H1 (cell line): ENCODE measurements around the gene ASTL. TPM values are rescaled to one million over a fixed set of nuclear protein-coding genes. Genes with fewer than 3 reads are reported as not detected.
A peak's percentile ranks its signal among the peaks of the same experiment; 100 is the strongest.

ENCODE experiments used
- CTCF ChIA-PET: fragments of 300-600 bp; sonication (Branson Sonifier 250); formaldehyde crosslinking; loops from one replicate; lab custom pipeline; 2021; ENCODE audit not compliant: partially characterized antibody; lab: Charles Lee
- POLR2A ChIA-PET: fragments of 300-600 bp; sonication (Branson Sonifier 250); formaldehyde crosslinking; loops from one replicate; lab custom pipeline; 2021; ENCODE audit warnings: inconsistent platforms; ENCODE audit not compliant: partially characterized antibody; lab: Charles Lee
- DNase-seq, 2 experiments: peaks; one replicate each; pipeline versions ENCODE4 v3.0.0 to v3.0.0-alpha.2; 2010 to 2022; ENCODE audit warnings: low spot score in 2 of 2, low read depth in 1 of 2, mixed read lengths in 1 of 2
- FAIRE-seq: peaks from 2 replicates; lab custom pipeline; 2011; peaks lifted over from hg19 to GRCh38; lab: Jason Lieb, UNC
- H2AFZ ChIP-seq: 2 replicates; pipeline ENCODE4 v1.8.1; 2012; ENCODE audit warnings: low read length, inconsistent platforms
- H2AK5ac ChIP-seq: 2 replicates; pipeline ENCODE4 v1.6.1; 2013; ENCODE audit warnings: low read depth, low read length
- H2BK120ac ChIP-seq: replicated peaks from 2 replicates; pipeline ENCODE3; 2013; ENCODE audit warnings: low read depth, low read length, inconsistent platforms
- H2BK12ac ChIP-seq: 2 replicates; pipeline ENCODE4 v1.6.1; 2013; ENCODE audit warnings: low read depth, low read length
- H2BK15ac ChIP-seq: 2 replicates; pipeline ENCODE4 v1.6.1; 2013; ENCODE audit warnings: low read length
- H2BK20ac ChIP-seq: 2 replicates; pipeline ENCODE4 v1.6.1; 2013; ENCODE audit warnings: low read length
- H2BK5ac ChIP-seq: 2 replicates; pipeline ENCODE4 v1.6.1; 2013; ENCODE audit warnings: low read depth, low read length
- H3K14ac ChIP-seq: 2 replicates; pipeline ENCODE4 v1.6.1; 2013; ENCODE audit warnings: inconsistent platforms; ENCODE audit not compliant: insufficient read length
- H3K18ac ChIP-seq: 2 replicates; pipeline ENCODE4 v1.6.1; 2013; ENCODE audit warnings: low read length; ENCODE audit errors: extremely low read depth
- H3K23ac ChIP-seq: 2 replicates; pipeline ENCODE4 v1.6.1; 2013; ENCODE audit warnings: inconsistent platforms; ENCODE audit not compliant: insufficient read length
- H3K23me2 ChIP-seq: 2 replicates; pipeline ENCODE4 v1.6.1; 2013; ENCODE audit warnings: low read depth, low read length
- H3K27ac ChIP-seq: 2 replicates; pipeline ENCODE4 v1.6.1; 2011; ENCODE audit warnings: low read depth, low read length, inconsistent platforms
- H3K27me3 ChIP-seq, 4 experiments: replicated peaks in 1 of 4; 1 replicate in 1 of 4; 2 replicates in 3 of 4; pipeline versions ENCODE4 v1.6.1 to v1.8.1; 2011 to 2013; ENCODE audit warnings: low read length in 3 of 4, mild to moderate bottlenecking in 3 of 4, inconsistent platforms in 2 of 4, mixed read lengths in 2 of 4, moderate library complexity in 1 of 4; ENCODE audit not compliant: control insufficient read depth in 3 of 4, insufficient read depth in 3 of 4; ENCODE audit errors: extremely low read depth in 1 of 4
- H3K36me3 ChIP-seq, 4 experiments: 2 replicates each; pipeline versions ENCODE4 v1.6.1 to v1.8.1; 2011 to 2013; ENCODE audit warnings: mild to moderate bottlenecking in 4 of 4, low read length in 3 of 4, moderate library complexity in 2 of 4, control low read depth in 1 of 4, inconsistent platforms in 1 of 4; ENCODE audit not compliant: insufficient read depth in 4 of 4, control insufficient read depth in 2 of 4
- H3K4ac ChIP-seq: replicated peaks from 2 replicates; pipeline ENCODE3; 2013; ENCODE audit warnings: low read length, low read depth, mixed read lengths, inconsistent platforms; ENCODE audit not compliant: insufficient read length
- H3K4me1 ChIP-seq, 4 experiments: replicated peaks in 1 of 4; 1 replicate in 1 of 4; 2 replicates in 3 of 4; pipeline versions ENCODE4 v1.6.1 to v1.8.1; 2011 to 2013; ENCODE audit warnings: low read length in 3 of 4, inconsistent platforms in 2 of 4, mixed read lengths in 1 of 4; ENCODE audit not compliant: insufficient read depth in 4 of 4, control insufficient read depth in 3 of 4
- H3K4me2 ChIP-seq, 2 experiments: 2 replicates each; pipeline versions ENCODE4 v1.6.1 to v1.8.1; 2011 to 2013; ENCODE audit warnings: low read depth in 2 of 2, low read length in 2 of 2, control low read depth in 1 of 2, inconsistent platforms in 1 of 2, mild to moderate bottlenecking in 1 of 2; ENCODE audit not compliant: insufficient read depth in 1 of 2
- H3K4me3 ChIP-seq, 4 experiments: fragments of 200-600, 300-600 bp in 1 of 4; sonication (generic), shearing (Covaris generic), sonication (Bioruptor Twin) in 1 of 4; 2 replicates each; pipeline versions ENCODE4 v1.5.1 to v1.8.1; 2011 to 2016; ENCODE audit warnings: low read length in 4 of 4, low read depth in 3 of 4, control low read depth in 2 of 4, inconsistent platforms in 2 of 4, mild to moderate bottlenecking in 2 of 4, mixed read lengths in 1 of 4, moderate library complexity in 1 of 4; ENCODE audit not compliant: insufficient read depth in 2 of 4; ENCODE audit errors: extremely low read depth in 1 of 4
- H3K56ac ChIP-seq: replicated peaks from 2 replicates; pipeline ENCODE3; 2013; ENCODE audit warnings: low read depth, mild to moderate bottlenecking, mixed read lengths, low read length, inconsistent platforms; ENCODE audit not compliant: insufficient read length
- H3K79me1 ChIP-seq: 2 replicates; pipeline ENCODE4 v1.6.1; 2013; ENCODE audit warnings: low read depth, low read length, control low read depth
- H3K79me2 ChIP-seq, 2 experiments: 2 replicates each; pipeline versions ENCODE4 v1.6.1 to v1.8.1; 2012 to 2013; ENCODE audit warnings: low read length in 2 of 2, mild to moderate bottlenecking in 2 of 2, inconsistent platforms in 1 of 2; ENCODE audit not compliant: insufficient read depth in 2 of 2, control insufficient read depth in 1 of 2
- H3K9ac ChIP-seq, 4 experiments: replicated peaks in 1 of 4; 1 replicate in 1 of 4; 2 replicates in 3 of 4; pipeline versions ENCODE4 v1.6.1 to v1.8.1; 2011 to 2013; ENCODE audit warnings: low read depth in 3 of 4, low read length in 3 of 4, control low read depth in 2 of 4, mild to moderate bottlenecking in 2 of 4, moderate library complexity in 2 of 4, inconsistent platforms in 1 of 4; ENCODE audit errors: extremely low read depth in 1 of 4
- H3K9me3 ChIP-seq, 2 experiments: 2 replicates each; pipeline versions ENCODE4 v1.6.1 to v1.8.1; 2012 to 2013; ENCODE audit warnings: mild to moderate bottlenecking in 2 of 2, moderate library complexity in 2 of 2, control low read depth in 1 of 2, inconsistent platforms in 1 of 2, low read depth in 1 of 2, low read length in 1 of 2, mixed read lengths in 1 of 2; ENCODE audit not compliant: insufficient read depth in 2 of 2
- H4K20me1 ChIP-seq, 2 experiments: replicated peaks in 1 of 2; 2 replicates each; pipeline versions ENCODE3 to v1.8.1; 2011 to 2013; ENCODE audit warnings: inconsistent platforms in 2 of 2, low read length in 2 of 2, mild to moderate bottlenecking in 1 of 2; ENCODE audit not compliant: insufficient read depth in 2 of 2, control insufficient read depth in 1 of 2
- H4K5ac ChIP-seq: 2 replicates; pipeline ENCODE4 v1.6.1; 2013; ENCODE audit warnings: low read length, low read depth, mixed read lengths, inconsistent platforms; ENCODE audit not compliant: insufficient read length
- H4K8ac ChIP-seq: 2 replicates; pipeline ENCODE4 v1.8.0; 2013; ENCODE audit warnings: mild to moderate bottlenecking, moderate library complexity, low read length, inconsistent platforms; ENCODE audit not compliant: insufficient read depth; ENCODE audit errors: extremely low read depth
- H4K91ac ChIP-seq: replicated peaks from 2 replicates; pipeline ENCODE3; 2013; ENCODE audit warnings: low read length, mixed read lengths, inconsistent platforms; ENCODE audit not compliant: insufficient read length
- CREB1 ChIP-seq: IDR thresholded peaks from 2 replicates; pipeline ENCODE4 v1.6.1; 2012; ENCODE audit warnings: inconsistent platforms
- EGR1 ChIP-seq: IDR thresholded peaks from 2 replicates; pipeline ENCODE4 v1.6.1; 2011; ENCODE audit warnings: low read depth, low read length, borderline replicate concordance
- GTF2F1 ChIP-seq: IDR thresholded peaks from 2 replicates; pipeline ENCODE4 v1.6.1; 2012; ENCODE audit warnings: low read depth, low read length, improper control_type of control experiment, borderline replicate concordance
- HDAC6 ChIP-seq: IDR thresholded peaks from one replicate; pipeline ENCODE4 v1.7.1; 2012; ENCODE audit warnings: low read depth, mild to moderate bottlenecking, inconsistent platforms, low read length, moderate library complexity
- KDM5A ChIP-seq: fragments of 200-600 bp; IDR thresholded peaks from 2 replicates; pipeline ENCODE4 v1.7.1; 2012; ENCODE audit warnings: mild to moderate bottlenecking, low read length, inconsistent platforms, mixed read lengths
- NANOG ChIP-seq: IDR thresholded peaks from 2 replicates; pipeline ENCODE4 v1.6.1; 2011; ENCODE audit warnings: low read length, low read depth, mild to moderate bottlenecking, inconsistent platforms; ENCODE audit not compliant: insufficient read depth, poor library complexity, severe bottlenecking
- POLR2A ChIP-seq, 2 experiments: IDR thresholded peaks; 1 replicate in 1 of 2; 2 replicates in 1 of 2; pipeline ENCODE4 v1.6.1; 2011; ENCODE audit warnings: low read depth in 2 of 2, low read length in 2 of 2, mild to moderate bottlenecking in 2 of 2; ENCODE audit errors: control extremely low read depth in 1 of 2
- RBBP5 ChIP-seq: IDR thresholded peaks from 2 replicates; pipeline ENCODE4 v1.7.1; 2012; ENCODE audit warnings: low read depth, mild to moderate bottlenecking, inconsistent platforms, low read length, moderate library complexity, borderline replicate concordance
- RFX5 ChIP-seq: IDR thresholded peaks from 2 replicates; pipeline ENCODE4 v1.6.1; 2011; ENCODE audit warnings: low read depth, low read length, improper control_type of control experiment, borderline replicate concordance
- TEAD4 ChIP-seq: IDR thresholded peaks from 2 replicates; pipeline ENCODE4 v1.6.1; 2012; ENCODE audit warnings: low read depth, low read length, inconsistent platforms, mixed read lengths
- WGBS, 2 experiments: shearing (Covaris generic) in 1 of 2; methylation state at CpG; one replicate each; pipeline versions ENCODE4 v1.1.6 to v1.1.7; 2013 to 2015; ENCODE audit warnings: low lambda C conversion rate in 2 of 2, mixed read lengths in 2 of 2, inconsistent platforms in 1 of 2, low coverage in 1 of 2, missing lambda C conversion rate in 1 of 2; ENCODE audit not compliant: insufficient replicate concordance in 2 of 2, insufficient coverage in 1 of 2, insufficient read length in 1 of 2; ENCODE audit errors: extremely low coverage in 1 of 2, missing lambda C conversion rate in 1 of 2; 5-methylcytosine and 5-hydroxymethylcytosine counted together
- polyA plus RNA-seq, 7 experiments: library from polyadenylated mRNA; depleted of rRNA in 3 of 7; stranded (reverse) in 5 of 7; unstranded in 2 of 7; fragments of >200 nt in 5 of 7; fragments of 200-250 nt in 2 of 7; gene quantifications; 1 replicate in 5 of 7; 2 replicates in 1 of 7; 4 replicates in 1 of 7; pipeline versions ENCODE4 v1.2.1 to v1.2.3, GENCODE V29; 2011 to 2013; ENCODE audit warnings: missing spikeins in 2 of 7, mixed read lengths in 2 of 7
- total RNA-seq: library from RNA; stranded (reverse); fragmentation: NEBNext Ultra II Directional; extraction: Animal tissue kit (Norgen Biotek cat#: 25700); gene quantifications from 2 replicates; pipeline ENCODE4 v1.2.1, GENCODE V29; 2021
- TF ChIP-seq, protein P1 (sequence below), 3 experiments: IDR thresholded peaks; 1 replicate in 2 of 3; 2 replicates in 1 of 3; pipeline versions ENCODE4 v1.5.1 to v1.6.1; 2011; ENCODE audit warnings: low read length in 3 of 3, mild to moderate bottlenecking in 3 of 3, inconsistent platforms in 2 of 3, low read depth in 1 of 3, moderate library complexity in 1 of 3; ENCODE audit not compliant: insufficient read depth in 1 of 3; ENCODE audit errors: control extremely low read depth in 1 of 3

ASTL gene
- total and polyA plus RNA-seq, 2 of the 8 experiments (the other 6 are each of a cell fraction or from before 2014, with no cell fraction given), result 0.60 to 1.4 TPM

DNA sequence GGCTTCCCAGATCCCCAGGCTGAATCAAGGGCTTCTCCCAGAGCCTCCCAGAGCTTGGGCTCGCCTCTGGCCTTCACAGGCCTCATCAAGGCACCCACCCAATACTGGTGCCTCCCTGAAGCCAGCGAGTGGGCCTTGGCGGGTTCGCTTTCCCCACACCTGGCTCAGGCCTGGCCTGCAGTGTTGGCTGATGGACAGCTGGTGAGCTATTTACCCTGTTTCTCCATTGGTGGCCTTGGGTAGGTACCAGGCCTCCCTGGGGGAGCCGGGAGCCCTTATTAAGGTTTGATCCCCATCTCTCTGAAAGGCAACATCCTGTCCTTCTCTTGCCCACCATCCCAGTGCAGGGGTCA, 25.1 kb upstream of the ASTL start:
- Histone ChIP-seq H3K4me2 (no peak overlapping the region), H3K9ac (no peak overlapping the region), H4K8ac (peak overlapping the region; percentile 11; the same call in 1 of the 2 replicates), H3K23me2 (no peaks in the 10 kb centered on the region; the same call in 1 of the 2 replicates), H3K27ac (no peak overlapping the region), H3K27me3 (no peaks in the 10 kb centered on the region), H3K36me3 (no peaks in the 10 kb centered on the region), H3K18ac (no peak overlapping the region), H4K91ac (no peak overlapping the region), H3K4ac (no peak overlapping the region), H2BK20ac (no peak overlapping the region), H3K23ac (no peak overlapping the region), H4K5ac (no peak overlapping the region), H2BK120ac (no peak overlapping the region), H3K4me1 (peaks cover 0 to 7% (median 0%) of the 10 kb centered on the region in 4 experiments; a peak in 1 of 7 replicates), H3K14ac (no peak overlapping the region), H3K9me3 (no peaks in the 10 kb centered on the region), H2BK15ac (no peak overlapping the region), H2AK5ac (no peak overlapping the region), H4K20me1 (no peaks in the 10 kb centered on the region), H3K79me1 (no peaks in the 10 kb centered on the region), H2BK12ac (0 out of 2 replicates have a peak overlapping the region, but pooled peaks have one; percentile 17), H3K79me2 (no peaks in the 10 kb centered on the region), H3K4me3 (no peak overlapping the region), H3K56ac (no peak overlapping the region), H2BK5ac (no peak overlapping the region), H2AFZ (no peak overlapping the region)
- DNase-seq (no peak), FAIRE-seq (no peak)
- ChIA-PET CTCF (interaction anchor here (1.5 to 5.2 kb wide), 5 partner anchors 10 to 25 kb away, joined by 5 to 31 read pairs (median 8); partner anchors contain the start of gene ASTL), POLR2A (interaction anchor here (0.6 to 1.3 kb wide), 3 partner anchors 15 to 25 kb away, joined by 3 read pairs; partner anchors contain the start of gene DUSP2)
- WGBS, 2 experiments, result 91% methylated on average over 3 of the region's 5 CpGs; no CpG with 5 or more reads in 1 of the 2 experiments
- no peak for TF ChIP-seq HDAC6
- TF ChIP-seq GTF2F1, result no peak
- no peak for TF ChIP-seq CREB1
- TF ChIP-seq EGR1, result no peak
- TF ChIP-seq TEAD4, result no peak
- no peak for TF ChIP-seq RBBP5
- TF ChIP-seq, protein P1, sequence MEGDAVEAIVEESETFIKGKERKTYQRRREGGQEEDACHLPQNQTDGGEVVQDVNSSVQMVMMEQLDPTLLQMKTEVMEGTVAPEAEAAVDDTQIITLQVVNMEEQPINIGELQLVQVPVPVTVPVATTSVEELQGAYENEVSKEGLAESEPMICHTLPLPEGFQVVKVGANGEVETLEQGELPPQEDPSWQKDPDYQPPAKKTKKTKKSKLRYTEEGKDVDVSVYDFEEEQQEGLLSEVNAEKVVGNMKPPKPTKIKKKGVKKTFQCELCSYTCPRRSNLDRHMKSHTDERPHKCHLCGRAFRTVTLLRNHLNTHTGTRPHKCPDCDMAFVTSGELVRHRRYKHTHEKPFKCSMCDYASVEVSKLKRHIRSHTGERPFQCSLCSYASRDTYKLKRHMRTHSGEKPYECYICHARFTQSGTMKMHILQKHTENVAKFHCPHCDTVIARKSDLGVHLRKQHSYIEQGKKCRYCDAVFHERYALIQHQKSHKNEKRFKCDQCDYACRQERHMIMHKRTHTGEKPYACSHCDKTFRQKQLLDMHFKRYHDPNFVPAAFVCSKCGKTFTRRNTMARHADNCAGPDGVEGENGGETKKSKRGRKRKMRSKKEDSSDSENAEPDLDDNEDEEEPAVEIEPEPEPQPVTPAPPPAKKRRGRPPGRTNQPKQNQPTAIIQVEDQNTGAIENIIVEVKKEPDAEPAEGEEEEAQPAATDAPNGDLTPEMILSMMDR (IDR thresholded peaks at IDR 0.05; ENCODE audit: control extremely low read depth in 1 of 3, insufficient read depth in 1 of 3, low read depth in 1 of 3, low read length in 3 of 3), result no peak
- TF ChIP-seq KDM5A, result no peak
- no peak for TF ChIP-seq RFX5
- TF ChIP-seq NANOG, result no peak
- no peak for TF ChIP-seq POLR2A (IDR thresholded peaks at IDR 0.05; ENCODE audit: control extremely low read depth in 1 of 2, low read depth in 2 of 2, low read length in 2 of 2)
